ENCODE data around the gene ATXN7L2. TPM values are rescaled to one million over a fixed set of nuclear protein-coding genes. Genes with fewer than 3 reads are reported as not detected.

The ATXN7L2 gene
- total and polyA plus RNA-seq, 3 experiments from 2014 or later: 8.7 to 15.3 (median 14.6) TPM

GRCh38 chr1:109517337-109517736 is 33.6 kb downstream of the ATXN7L2 start:
- no peak for DNase-seq
- no peaks in the 10 kb centered on the region for H3K9me3 ChIP-seq (ENCODE audit: low read length)
- no peaks in the 10 kb centered on the region for H3K4me1 Mint-ChIP-seq
- no peaks in the 10 kb centered on the region for H3K36me3 Mint-ChIP-seq
- no peaks in the 10 kb centered on the region for H3K27me3 ChIP-seq (ENCODE audit: insufficient read depth, low read length, poor library complexity, severe bottlenecking)
- no peaks in the 10 kb centered on the region for H3K9me3 Mint-ChIP-seq
- peaks cover 1 to 6% of the 10 kb centered on the region in 2 donors for H3K27me3 Mint-ChIP-seq
- no peaks in the 10 kb centered on the region for H3K4me1 ChIP-seq (ENCODE audit: insufficient read depth, low read length)
- CTCF ChIA-PET: interaction anchor here (2.9 to 23.0 kb wide), 2 partner anchors 15 to 22 kb away, joined by 36 to 384 read pairs; partner anchors contain the start of gene CYB561D1
- no peak overlapping the region for H3K27ac Mint-ChIP-seq
- no peak overlapping the region for H3K27ac ChIP-seq (ENCODE audit: low read depth, low read length)
- POLR2A ChIA-PET: no interaction called here
- no peak overlapping the region for H3K4me3 Mint-ChIP-seq
- H3K36me3 ChIP-seq (ENCODE audit: insufficient read depth, low read length): no peaks in the 10 kb centered on the region
- H3K4me3 ChIP-seq (ENCODE audit: low read length): no peak overlapping the region

GRCh38 chr1:109521002-109521951 is 37.6 kb downstream of the ATXN7L2 start:
- Mint-ChIP-seq H3K4me3 (no peak overlapping the region), H3K9me3 (no peaks in the 10 kb centered on the region), H3K4me1 (no peaks in the 10 kb centered on the region), H3K27ac (peak overlapping the region in 1 of 8 donors; percentile 14), H3K27me3 (peaks cover 0 to 13% of the 10 kb centered on the region in 2 donors), H3K36me3 (no peaks in the 10 kb centered on the region)
- Histone ChIP-seq H3K36me3 (ENCODE audit: insufficient read depth, low read length) (no peaks in the 10 kb centered on the region), H3K27me3 (ENCODE audit: insufficient read depth, low read length, poor library complexity, severe bottlenecking) (no peaks in the 10 kb centered on the region), H3K27ac (ENCODE audit: low read depth, low read length) (no peak overlapping the region), H3K4me3 (ENCODE audit: low read length) (no peak overlapping the region), H3K9me3 (ENCODE audit: low read length) (no peaks in the 10 kb centered on the region), H3K4me1 (ENCODE audit: insufficient read depth, low read length) (no peaks in the 10 kb centered on the region)
- ChIA-PET CTCF (interaction anchor here (1.4 to 26.1 kb wide), 5 partner anchors 9 to 26 kb away, joined by 4 to 1339 read pairs (median 31); partner anchors contain the start of genes AMIGO1, ATXN7L2 and CYB561D1), POLR2A (no interaction called here)
- no peak for DNase-seq

GRCh38 chr1:109522026-109522425 is 38.3 kb downstream of the ATXN7L2 start:
- POLR2A ChIA-PET: no interaction called here
- Histone ChIP-seq H3K9me3 (ENCODE audit: low read length) (no peaks in the 10 kb centered on the region), H3K36me3 (ENCODE audit: insufficient read depth, low read length) (no peaks in the 10 kb centered on the region), H3K4me1 (ENCODE audit: insufficient read depth, low read length) (no peaks in the 10 kb centered on the region), H3K4me3 (ENCODE audit: low read length) (no peak overlapping the region), H3K27me3 (ENCODE audit: insufficient read depth, low read length, poor library complexity, severe bottlenecking) (no peaks in the 10 kb centered on the region), H3K27ac (ENCODE audit: low read depth, low read length) (no peak overlapping the region)
- no peak for DNase-seq
- Mint-ChIP-seq H3K36me3 (no peaks in the 10 kb centered on the region), H3K9me3 (no peaks in the 10 kb centered on the region), H3K27me3 (peaks cover 0 to 13% of the 10 kb centered on the region in 2 donors), H3K27ac (no peak overlapping the region), H3K4me1 (no peaks in the 10 kb centered on the region), H3K4me3 (no peak overlapping the region)
- CTCF ChIA-PET: interaction anchor here (3.8 to 26.1 kb wide), 2 partner anchors 11 to 24 kb away, joined by 31 to 1339 read pairs; partner anchors contain the start of genes AMIGO1, ATXN7L2 and CYB561D1

- Mint-ChIP-seq H3K9me3 (no peaks in the 10 kb centered on the region), H3K27ac (no peak overlapping the region)
- POLR2A ChIA-PET: no interaction called here
These were observed 40.0 kb downstream of the ATXN7L2 start for GRCh38 chr1:109523706-109524105.

GRCh38 chr1:109527098-109527811 is 43.5 kb downstream of the ATXN7L2 start:
- no peaks in the 10 kb centered on the region for H3K9me3 Mint-ChIP-seq
- Histone ChIP-seq H3K4me1 (ENCODE audit: insufficient read depth, low read length) (peaks cover 24% of the 10 kb centered on the region), H3K27me3 (ENCODE audit: insufficient read depth, low read length, poor library complexity, severe bottlenecking) (no peaks in the 10 kb centered on the region), H3K9me3 (ENCODE audit: low read length) (no peaks in the 10 kb centered on the region), H3K36me3 (ENCODE audit: insufficient read depth, low read length) (no peaks in the 10 kb centered on the region), H3K27ac (ENCODE audit: low read depth, low read length) (no peak overlapping the region), H3K4me3 (ENCODE audit: low read length) (no peak overlapping the region)
- peaks cover 0 to 9% of the 10 kb centered on the region in 2 donors for H3K27me3 Mint-ChIP-seq
- peaks cover 12 to 16% (median 13%) of the 10 kb centered on the region in 3 donors for H3K4me1 Mint-ChIP-seq
- POLR2A ChIA-PET: no interaction called here
- H3K27ac Mint-ChIP-seq: peak overlapping the region in 1 of 8 donors; percentile 71
- CTCF ChIA-PET: interaction anchor here (26.1 kb wide), 1 partner anchor 29 kb away, joined by 1339 read pairs; the partner anchor contains the start of genes AMIGO1, ATXN7L2 and CYB561D1
- peaks cover 0 to 1% (median 0%) of the 10 kb centered on the region in 3 donors for H3K36me3 Mint-ChIP-seq
- no peak for DNase-seq
- H3K4me3 Mint-ChIP-seq: no peak overlapping the region

More at GRCh38 chr1:109523706-109524105, 40.0 kb downstream of the ATXN7L2 start:
- Mint-ChIP-seq H3K27me3 (peaks cover 0 to 13% of the 10 kb centered on the region in 2 donors), H3K4me1 (no peaks in the 10 kb centered on the region), H3K36me3 (no peaks in the 10 kb centered on the region), H3K4me3 (no peak overlapping the region)
- Histone ChIP-seq H3K27ac (ENCODE audit: low read depth, low read length) (no peak overlapping the region), H3K4me3 (ENCODE audit: low read length) (no peak overlapping the region), H3K27me3 (ENCODE audit: insufficient read depth, low read length, poor library complexity, severe bottlenecking) (no peaks in the 10 kb centered on the region), H3K36me3 (ENCODE audit: insufficient read depth, low read length) (no peaks in the 10 kb centered on the region), H3K4me1 (ENCODE audit: insufficient read depth, low read length) (no peaks in the 10 kb centered on the region), H3K9me3 (ENCODE audit: low read length) (no peaks in the 10 kb centered on the region)
- no peak for DNase-seq
- CTCF ChIA-PET: interaction anchor here (3.8 to 26.1 kb wide), 2 partner anchors 9 to 26 kb away, joined by 31 to 1339 read pairs; partner anchors contain the start of genes AMIGO1, ATXN7L2 and CYB561D1

- Mint-ChIP-seq H3K9me3 (no peaks in the 10 kb centered on the region), H3K27me3 (peaks cover 0 to under 1% of the 10 kb centered on the region in 2 donors), H3K27ac (no peak overlapping the region), H3K4me1 (peaks cover 18 to 23% (median 20%) of the 10 kb centered on the region in 3 donors), H3K36me3 (peaks cover 0 to 1% (median 0%) of the 10 kb centered on the region in 3 donors), H3K4me3 (no peak overlapping the region)
- CTCF ChIA-PET: interaction anchor here (26.1 kb wide), 1 partner anchor 30 kb away, joined by 1339 read pairs; the partner anchor contains the start of genes AMIGO1, ATXN7L2 and CYB561D1
- no peak for DNase-seq
- Histone ChIP-seq H3K4me1 (ENCODE audit: insufficient read depth, low read length) (peaks cover 30% of the 10 kb centered on the region), H3K9me3 (ENCODE audit: low read length) (no peaks in the 10 kb centered on the region), H3K36me3 (ENCODE audit: insufficient read depth, low read length) (no peaks in the 10 kb centered on the region), H3K4me3 (ENCODE audit: low read length) (no peak overlapping the region), H3K27me3 (ENCODE audit: insufficient read depth, low read length, poor library complexity, severe bottlenecking) (no peaks in the 10 kb centered on the region), H3K27ac (ENCODE audit: low read depth, low read length) (no peak overlapping the region)
- POLR2A ChIA-PET: no interaction called here
These were observed 44.4 kb downstream of the ATXN7L2 start for GRCh38 chr1:109527846-109528695.

GRCh38 chr1:109528712-109529111 is 45.0 kb downstream of the ATXN7L2 start:
- H3K4me1 ChIP-seq (ENCODE audit: insufficient read depth, low read length): peaks cover 30% of the 10 kb centered on the region
- H3K9me3 Mint-ChIP-seq: no peaks in the 10 kb centered on the region

More at GRCh38 chr1:109528712-109529111, 45.0 kb downstream of the ATXN7L2 start:
- Histone ChIP-seq H3K36me3 (ENCODE audit: insufficient read depth, low read length) (no peaks in the 10 kb centered on the region), H3K27ac (ENCODE audit: low read depth, low read length) (no peak overlapping the region), H3K9me3 (ENCODE audit: low read length) (no peaks in the 10 kb centered on the region), H3K27me3 (ENCODE audit: insufficient read depth, low read length, poor library complexity, severe bottlenecking) (no peaks in the 10 kb centered on the region), H3K4me3 (ENCODE audit: low read length) (no peak overlapping the region)
- POLR2A ChIA-PET: no interaction called here
- H3K27me3 Mint-ChIP-seq: no peaks in the 10 kb centered on the region
- peaks cover 19 to 23% (median 20%) of the 10 kb centered on the region in 3 donors for H3K4me1 Mint-ChIP-seq
- H3K4me3 Mint-ChIP-seq: no peak overlapping the region
- CTCF ChIA-PET: interaction anchor here (0.8 to 26.1 kb wide), 3 partner anchors 31 to 252 kb away, joined by 3 to 1339 read pairs (median 4); partner anchors contain the start of genes AMIGO1, ATXN7L2 and CYB561D1
- H3K36me3 Mint-ChIP-seq: peaks cover 0 to 1% (median 0%) of the 10 kb centered on the region in 3 donors
- H3K27ac Mint-ChIP-seq: peak overlapping the region in 1 of 8 donors; percentile 42
- DNase-seq: no peak
